ENCODE measurements around the gene CACNA1C.

CACNA1C gene

GRCh38 chr12:2555487-2556082, 502.8 kb downstream of the CACNA1C start:
- no peak for TF ChIP-seq CTCF (IDR thresholded peaks at IDR 0.05; ENCODE audit: low read depth, low read length)
- H3K4me3 ChIP-seq (replicated peaks in 1 of 2; ENCODE audit: low read depth in 2 of 2, low read length in 2 of 2): no peak overlapping the region

GRCh38 chr12:2557597-2557996, 504.8 kb downstream of the CACNA1C start:
- no peak for TF ChIP-seq CTCF (IDR thresholded peaks at IDR 0.05; ENCODE audit: low read depth, low read length)
- DNase-seq (ENCODE audit: low read depth in 2 of 2): no peak
- H3K4me3 ChIP-seq (replicated peaks in 1 of 2; ENCODE audit: low read depth in 2 of 2, low read length in 2 of 2): no peak overlapping the region

More at GRCh38 chr12:2555487-2556082, 502.8 kb downstream of the CACNA1C start:
- DNase-seq (ENCODE audit: low read depth in 2 of 2): no peak

GRCh38 chr12:2559931-2560330, 507.1 kb downstream of the CACNA1C start:
- no peak overlapping the region for H3K4me3 ChIP-seq (replicated peaks in 1 of 2; ENCODE audit: low read depth in 2 of 2, low read length in 2 of 2)
- TF ChIP-seq CTCF (IDR thresholded peaks at IDR 0.05; ENCODE audit: low read depth, low read length): no peak
- DNase-seq (ENCODE audit: low read depth in 2 of 2): no peak

- DNase-seq (ENCODE audit: low read depth in 2 of 2): no peak
- no peak for TF ChIP-seq CTCF (IDR thresholded peaks at IDR 0.05; ENCODE audit: low read depth, low read length)
- no peak overlapping the region for H3K4me3 ChIP-seq (replicated peaks in 1 of 2; ENCODE audit: low read depth in 2 of 2, low read length in 2 of 2)
Observed at GRCh38 chr12:2560356-2560755, 507.6 kb downstream of the CACNA1C start.

GRCh38 chr12:2561367-2561766, 508.6 kb downstream of the CACNA1C start:
- TF ChIP-seq CTCF (IDR thresholded peaks at IDR 0.05; ENCODE audit: low read depth, low read length): no peak
- no peak overlapping the region for H3K4me3 ChIP-seq (replicated peaks in 1 of 2; ENCODE audit: low read depth in 2 of 2, low read length in 2 of 2)
- no peak for DNase-seq (ENCODE audit: low read depth in 2 of 2)

GRCh38 chr12:2562400-2562799, 509.6 kb downstream of the CACNA1C start:
- no peak overlapping the region for H3K4me3 ChIP-seq (replicated peaks in 1 of 2; ENCODE audit: low read depth in 2 of 2, low read length in 2 of 2)
- DNase-seq (ENCODE audit: low read depth in 2 of 2): no peak
- no peak for TF ChIP-seq CTCF (IDR thresholded peaks at IDR 0.05; ENCODE audit: low read depth, low read length)

- DNase-seq (ENCODE audit: low read depth in 2 of 2): no peak
- H3K4me3 ChIP-seq (replicated peaks in 1 of 2; ENCODE audit: low read depth in 2 of 2, low read length in 2 of 2): no peak overlapping the region
- no peak for TF ChIP-seq CTCF (IDR thresholded peaks at IDR 0.05; ENCODE audit: low read depth, low read length)
Observed at GRCh38 chr12:2563709-2564108, 510.9 kb downstream of the CACNA1C start.
